GM12892 (cell line): Measurements from ENCODE around the gene EDEM1.

Source experiments
- POLR2A ChIP-seq: IDR thresholded peaks from 2 replicates; pipeline ENCODE4 v1.6.1; 2011; ENCODE audit warnings: low read depth, low read length, control low read depth
- POLR2AphosphoS5 ChIP-seq: IDR thresholded peaks from 2 replicates; pipeline ENCODE4 v1.6.1; 2011; ENCODE audit warnings: low read depth, low read length, control low read depth
- TAF1 ChIP-seq: IDR thresholded peaks from 2 replicates; pipeline ENCODE4 v1.6.1; 2011; ENCODE audit warnings: low read depth, mild to moderate bottlenecking, control low read depth, low read length, borderline replicate concordance

- TF ChIP-seq POLR2A (no peak), TAF1 (no peak), POLR2AphosphoS5 (no peak)
These were observed 23.4 kb downstream of the EDEM1 start for GRCh38 chr3:5210926-5211325.
